GM21526 (cell line): ENCODE measurements around the gene ATP1B2.
A peak's percentile ranks its signal among the peaks of the same experiment; 100 is the strongest.
"Not testable (repeated sequence)": the region's sequence is repeated elsewhere in the genome, so short reads cannot be mapped to it uniquely, and the experiment has no call there.

ENCODE experiments used
- ATAC-seq: cut with Tn5 transposase; IDR thresholded peaks from one replicate; pipeline ENCODE4 v1.9.1; 2021; ENCODE audit warnings: moderate library complexity; ENCODE audit not compliant: unreplicated experiment, low FRiP score

Gene ATP1B2, protein sequence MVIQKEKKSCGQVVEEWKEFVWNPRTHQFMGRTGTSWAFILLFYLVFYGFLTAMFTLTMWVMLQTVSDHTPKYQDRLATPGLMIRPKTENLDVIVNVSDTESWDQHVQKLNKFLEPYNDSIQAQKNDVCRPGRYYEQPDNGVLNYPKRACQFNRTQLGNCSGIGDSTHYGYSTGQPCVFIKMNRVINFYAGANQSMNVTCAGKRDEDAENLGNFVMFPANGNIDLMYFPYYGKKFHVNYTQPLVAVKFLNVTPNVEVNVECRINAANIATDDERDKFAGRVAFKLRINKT

DNA sequence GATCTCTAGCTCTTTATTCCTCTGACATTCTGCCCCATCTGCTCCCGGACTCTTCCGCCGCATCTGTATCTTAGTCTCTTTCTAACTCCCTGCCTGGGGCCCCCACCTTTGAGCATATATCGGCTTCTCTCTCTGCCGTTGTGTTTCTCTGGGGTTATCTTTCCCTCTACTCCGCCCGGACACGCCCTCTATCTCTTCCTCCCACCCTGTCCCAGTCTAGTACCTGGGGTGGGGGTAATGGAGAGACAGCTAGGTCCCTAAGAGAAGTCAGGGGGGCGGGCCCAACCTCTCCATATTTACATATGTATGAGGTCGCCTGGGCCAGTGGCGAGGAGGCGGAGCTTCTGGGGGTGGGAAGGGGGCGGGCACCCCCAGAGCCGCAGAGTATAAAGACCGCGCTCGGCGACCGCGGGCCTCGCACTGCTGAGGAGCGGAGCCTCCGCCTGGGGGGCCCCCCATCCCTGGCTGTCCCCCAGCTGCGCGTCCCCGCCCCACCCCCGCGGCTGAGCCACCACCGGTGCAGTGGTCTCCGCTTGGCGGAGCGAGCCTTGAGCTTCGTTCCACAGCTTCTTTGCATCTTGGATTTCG is at the start of gene ATP1B2:
Gene ATP1B2 (plus strand): TSS at position 418 of the 588 bp plus-strand sequence. CDS start 593 bp downstream, outside the sequence.
- no peak for ATAC-seq

DNA sequence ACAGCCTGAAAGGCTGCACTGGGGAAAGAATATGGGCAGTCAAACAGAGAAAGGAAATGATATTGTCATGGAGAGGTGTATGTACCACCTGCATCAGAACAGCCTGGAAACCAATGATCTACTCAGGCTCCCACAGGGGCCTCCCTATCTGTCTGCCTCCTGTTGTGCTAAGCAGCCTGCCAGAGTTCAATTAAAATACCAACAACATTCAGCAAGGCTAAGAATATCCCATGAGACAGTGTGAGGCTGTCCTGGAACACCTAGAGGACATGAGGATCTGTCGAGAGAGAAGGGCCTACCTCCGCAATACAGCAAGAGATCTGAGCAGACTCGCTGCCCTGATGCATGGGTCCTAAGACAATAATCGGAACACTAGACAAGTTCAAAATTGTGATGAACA is 44.4 kb upstream of the ATP1B2 start:
- ATAC-seq, result no peak

DNA sequence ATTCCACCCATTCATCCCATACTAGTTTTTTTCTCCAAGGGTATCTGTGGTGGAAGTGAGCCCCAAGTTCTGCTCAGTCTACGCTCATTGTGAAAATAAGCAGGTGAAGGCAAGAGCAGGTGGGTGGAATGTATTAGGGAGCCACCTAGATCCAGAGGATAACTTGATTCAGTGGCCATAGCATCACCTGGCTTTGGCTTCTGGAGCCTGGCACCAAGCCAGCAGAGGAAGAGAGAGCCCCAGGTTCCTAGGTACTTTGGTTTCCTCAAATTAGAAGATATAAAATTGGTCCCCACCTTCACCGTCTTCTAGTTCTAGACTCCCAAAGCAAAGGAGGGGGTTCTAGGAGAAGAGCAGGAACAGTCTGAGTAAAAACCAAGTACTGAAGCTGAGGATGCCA is 40.1 kb upstream of the ATP1B2 start:
- ATAC-seq, result no peak

DNA sequence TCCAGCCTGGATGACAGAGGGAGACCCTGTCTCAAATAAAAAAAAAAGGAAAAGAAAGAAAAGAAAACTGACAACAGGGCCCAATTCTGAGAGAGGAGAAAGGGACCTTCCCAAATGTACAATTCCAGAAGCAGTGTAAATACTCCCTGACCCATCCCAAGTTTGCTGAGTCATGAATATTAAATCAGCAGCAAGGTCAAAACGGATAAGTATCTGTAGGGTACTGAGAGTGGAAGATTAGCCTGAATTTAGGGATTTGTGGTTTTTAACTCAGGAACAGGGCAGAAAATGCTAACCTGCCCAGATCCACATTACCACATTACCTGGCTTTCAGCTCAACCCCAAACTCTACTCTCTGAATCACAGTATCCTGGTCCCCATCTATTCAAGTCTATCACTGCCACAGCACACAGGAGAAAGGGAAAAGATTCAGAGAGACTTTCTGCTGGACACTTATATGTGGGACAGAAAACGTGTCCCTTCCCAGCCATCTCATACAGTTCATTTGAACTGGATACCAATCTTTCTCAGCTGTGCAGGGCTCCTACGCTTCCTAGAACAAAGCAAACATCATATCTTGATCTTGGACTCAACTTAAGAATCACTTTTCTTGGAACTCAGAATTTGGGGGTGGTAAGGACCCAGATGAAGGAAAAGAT is 39.0 kb upstream of the ATP1B2 start:
- no peak for ATAC-seq

DNA sequence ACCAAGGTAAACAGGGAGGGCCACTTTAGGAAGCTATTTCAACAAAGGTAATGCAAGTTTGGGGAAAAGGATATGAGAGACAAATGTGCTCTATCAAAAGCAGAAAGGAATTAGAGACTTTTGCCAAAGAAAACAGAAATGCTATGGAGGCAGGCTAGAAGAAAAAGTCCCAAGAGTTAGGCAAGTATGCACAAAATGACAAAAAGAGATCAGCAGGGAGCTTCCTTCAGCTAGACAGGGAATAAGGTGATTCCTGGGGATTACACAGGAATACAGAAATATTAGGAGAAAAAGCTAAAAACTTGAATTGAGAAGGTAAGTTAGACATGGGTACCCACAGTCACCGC is 38.5 kb upstream of the ATP1B2 start:
- ATAC-seq, result no peak

DNA sequence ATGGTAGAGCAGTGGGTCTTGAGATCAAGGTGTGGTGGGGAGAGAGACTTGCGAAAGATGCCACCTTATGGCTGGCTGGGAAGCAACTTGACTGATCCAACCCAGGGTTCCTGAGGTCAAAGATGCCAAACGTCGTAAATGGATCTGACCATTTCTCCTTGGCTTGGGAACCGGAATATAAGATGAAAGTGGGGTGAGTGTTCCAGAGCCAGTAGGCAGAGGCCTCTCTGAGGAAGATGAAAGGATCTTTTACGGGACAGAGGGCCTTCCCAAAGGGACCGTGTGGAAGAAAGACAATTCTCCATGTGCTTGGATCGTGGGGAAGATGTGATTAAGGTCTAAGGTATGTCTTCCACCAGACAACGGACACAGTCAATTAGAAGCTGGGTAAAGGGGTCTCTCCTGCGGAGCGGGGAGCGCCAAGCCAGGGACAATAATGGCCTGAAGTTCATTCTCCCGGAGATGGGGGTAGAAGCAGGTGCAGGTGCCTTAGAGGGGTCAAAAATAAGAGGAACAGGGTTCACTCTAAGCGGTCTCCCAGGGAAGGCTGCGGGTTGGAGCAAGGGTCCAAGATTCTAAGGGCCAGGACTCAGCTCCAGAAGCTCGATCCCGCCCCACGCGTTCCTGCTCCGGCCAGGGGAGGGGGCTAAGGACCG is 36.8 kb upstream of the ATP1B2 start:
- ATAC-seq, result no peak

DNA sequence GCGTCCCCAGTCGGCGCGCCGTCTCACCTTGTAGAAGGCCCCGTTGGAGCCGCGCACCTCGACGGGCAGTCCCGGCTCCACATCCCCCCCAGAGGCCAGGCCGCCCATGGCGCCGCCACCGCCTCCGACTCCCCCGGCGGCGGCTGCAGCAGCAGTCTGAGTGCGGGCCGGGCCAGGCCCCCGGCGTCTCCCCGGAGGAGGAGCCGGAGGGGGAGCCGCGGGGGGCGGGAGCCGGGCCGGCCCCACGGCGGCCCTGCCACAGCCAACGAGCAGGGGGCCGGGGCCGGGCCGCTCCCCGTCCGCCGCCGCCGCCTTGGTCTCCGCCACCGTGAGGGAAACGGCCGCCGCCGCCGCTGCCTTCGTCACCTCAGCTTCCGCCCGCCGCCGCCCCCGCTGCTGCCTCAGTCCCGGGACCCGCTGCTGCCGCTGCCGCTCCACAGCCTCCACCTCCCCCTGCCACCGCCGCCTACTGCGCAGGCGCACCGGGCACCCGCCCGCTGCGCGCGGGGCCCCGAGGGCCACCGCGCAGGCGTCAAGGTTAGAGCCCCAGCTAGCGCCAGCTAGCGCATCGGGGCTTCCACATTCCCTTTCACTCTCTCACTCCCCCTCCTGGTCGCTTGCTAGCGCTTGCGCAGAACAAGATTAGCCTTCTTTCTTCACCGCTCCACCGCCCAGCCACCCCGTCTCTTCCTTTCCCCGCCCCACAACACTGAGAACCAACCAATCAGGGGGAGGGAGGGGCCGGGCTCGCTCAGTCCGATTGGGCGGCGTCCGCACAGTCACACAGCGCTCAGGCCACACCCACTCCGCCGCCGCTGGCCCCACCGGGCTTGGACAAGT is 36.1 kb upstream of the ATP1B2 start, which contains the start of gene FXR2:
Gene FXR2 (minus strand): TSS at position 473 of the 840 bp plus-strand sequence. CDS start 365 bp downstream, at position 108.
- peak; percentile 78 for ATAC-seq

DNA sequence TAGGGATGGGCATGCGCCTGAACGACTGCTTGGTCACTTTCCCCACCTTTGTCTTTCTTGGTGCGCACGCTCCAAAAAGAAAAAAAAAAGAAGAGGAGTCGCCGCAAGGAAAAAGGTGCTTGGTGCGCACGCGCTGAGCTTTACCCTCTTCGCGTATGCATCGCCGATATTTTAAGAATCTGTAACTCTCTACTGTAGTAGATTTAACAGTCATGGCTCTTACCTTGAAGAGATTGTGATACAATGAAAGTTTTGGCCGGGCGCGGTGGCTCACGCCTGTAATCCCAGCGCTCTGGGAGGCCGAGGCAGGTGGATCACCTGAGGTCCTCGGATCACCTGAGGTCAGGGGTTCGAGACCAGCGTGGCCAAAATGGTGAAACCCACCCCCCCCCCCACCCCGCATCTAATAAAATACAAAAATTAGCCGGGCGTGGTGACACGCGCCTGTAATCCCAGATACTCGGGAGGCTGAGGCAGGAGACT is 35.4 kb upstream of the ATP1B2 start:
- ATAC-seq, result no peak

DNA sequence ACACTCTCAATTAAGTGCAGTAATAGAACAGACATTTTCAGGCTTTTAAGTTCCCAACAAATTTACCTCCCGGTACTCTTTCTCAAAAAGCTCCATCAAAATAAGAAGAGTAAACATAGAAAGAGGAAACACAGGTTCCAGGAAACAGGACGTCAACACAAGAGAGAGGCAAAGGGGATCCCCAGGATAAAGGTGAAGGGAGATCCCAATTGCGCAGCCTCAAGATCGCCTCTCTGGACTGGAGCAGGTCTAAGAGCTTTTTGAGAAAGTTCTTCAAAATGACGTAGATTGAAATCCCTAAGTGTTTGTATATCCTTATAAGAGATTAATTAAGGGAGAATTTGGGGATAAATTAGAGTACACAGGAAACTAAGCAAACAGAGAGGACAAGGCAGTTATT is 32.1 kb upstream of the ATP1B2 start:
- ATAC-seq, result no peak

DNA sequence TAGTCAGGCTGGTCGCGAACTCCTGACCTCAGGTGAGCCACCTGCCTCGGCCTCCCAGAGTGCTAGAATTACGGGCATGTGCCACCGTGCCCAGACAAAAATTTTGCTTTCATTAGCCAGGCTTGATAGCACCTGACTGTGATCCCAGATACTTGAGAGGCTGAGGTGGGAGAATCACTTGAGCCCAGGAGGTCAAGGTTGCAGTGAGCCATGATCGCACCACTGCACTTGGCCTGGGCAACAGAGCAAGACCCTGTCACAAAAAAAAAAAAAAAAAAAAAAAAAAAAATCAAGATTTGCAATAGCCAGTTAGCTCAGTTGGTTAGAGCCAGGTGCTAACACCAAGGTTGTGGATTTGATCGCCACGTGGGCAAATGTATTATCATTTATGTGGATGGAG is 29.9 kb upstream of the ATP1B2 start:
- no peak for ATAC-seq

DNA sequence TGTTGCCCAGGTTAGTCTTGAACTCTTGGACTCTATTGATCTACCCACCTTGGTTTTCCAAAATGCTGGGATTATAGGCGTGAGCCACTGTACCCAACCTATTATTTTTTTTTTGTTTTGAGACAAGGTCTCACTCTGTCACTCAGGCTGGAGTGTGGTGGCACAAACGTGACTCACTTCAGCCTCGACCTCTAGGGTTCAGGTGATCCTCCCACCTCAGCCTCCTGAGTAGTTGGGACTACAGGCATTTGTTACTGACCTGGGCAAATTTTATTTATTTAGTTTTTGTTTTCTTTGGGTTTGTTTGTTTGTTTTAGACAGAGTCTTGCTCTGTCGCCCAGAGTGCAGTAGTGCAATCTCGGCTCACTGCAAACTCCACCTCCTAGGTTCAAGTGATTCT is 27.1 kb upstream of the ATP1B2 start:
- no peak for ATAC-seq

DNA sequence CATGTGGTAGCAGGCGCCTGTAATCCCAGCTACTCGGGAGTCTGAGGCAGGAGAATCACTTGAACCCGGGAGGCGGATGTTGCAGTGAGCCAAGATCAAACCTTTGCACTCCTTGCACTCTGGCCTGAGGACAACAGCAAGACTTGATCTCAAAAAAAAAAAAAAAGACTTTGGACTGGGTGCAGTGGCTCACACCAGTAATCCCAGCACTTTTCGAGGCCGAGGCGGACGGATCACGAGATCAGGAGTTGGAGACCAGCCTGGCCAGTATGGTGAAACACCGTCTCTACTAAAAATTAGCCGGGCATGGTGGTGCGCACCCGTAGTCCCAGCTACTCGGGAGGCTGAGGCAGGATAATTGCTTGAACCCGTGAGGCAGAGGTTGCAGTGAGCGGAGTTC is 25.0 kb upstream of the ATP1B2 start:
- ATAC-seq, result not testable (repeated sequence)

DNA sequence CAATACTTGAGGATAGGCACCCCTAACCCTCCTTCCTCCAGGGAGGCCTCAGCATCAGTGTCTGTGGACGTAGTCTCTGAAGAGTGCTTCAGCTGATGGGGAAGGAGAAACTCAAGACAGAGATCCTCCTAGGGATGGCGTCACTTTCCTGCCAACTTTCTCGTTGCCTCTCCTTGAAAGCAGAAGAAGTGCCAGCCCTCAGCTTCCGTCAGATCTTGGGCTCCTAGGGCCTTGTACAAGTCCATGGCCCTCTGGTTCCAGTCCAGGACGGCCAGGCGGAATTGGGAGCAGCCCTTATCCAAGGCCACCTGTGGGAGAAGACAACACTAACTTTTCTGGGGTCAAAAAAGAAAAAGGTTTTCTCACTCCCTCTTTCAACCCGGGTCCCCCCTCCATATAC is 24.4 kb upstream of the ATP1B2 start:
- no peak for ATAC-seq

DNA sequence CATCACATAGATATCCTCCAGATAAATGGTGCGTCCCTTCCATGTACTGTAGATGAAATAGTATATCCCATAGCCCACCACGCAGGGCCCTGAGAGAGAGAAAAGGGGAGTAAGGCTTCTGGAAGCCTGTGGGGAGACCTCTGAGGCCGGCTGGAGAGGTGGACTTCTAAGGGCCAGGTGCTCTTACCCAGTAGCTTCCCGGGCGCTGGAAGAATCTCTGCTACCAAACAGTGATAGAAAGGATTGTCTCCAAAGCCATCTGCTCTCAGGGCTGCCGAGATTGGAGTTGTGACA is 23.8 kb upstream of the ATP1B2 start:
- no peak for ATAC-seq

DNA sequence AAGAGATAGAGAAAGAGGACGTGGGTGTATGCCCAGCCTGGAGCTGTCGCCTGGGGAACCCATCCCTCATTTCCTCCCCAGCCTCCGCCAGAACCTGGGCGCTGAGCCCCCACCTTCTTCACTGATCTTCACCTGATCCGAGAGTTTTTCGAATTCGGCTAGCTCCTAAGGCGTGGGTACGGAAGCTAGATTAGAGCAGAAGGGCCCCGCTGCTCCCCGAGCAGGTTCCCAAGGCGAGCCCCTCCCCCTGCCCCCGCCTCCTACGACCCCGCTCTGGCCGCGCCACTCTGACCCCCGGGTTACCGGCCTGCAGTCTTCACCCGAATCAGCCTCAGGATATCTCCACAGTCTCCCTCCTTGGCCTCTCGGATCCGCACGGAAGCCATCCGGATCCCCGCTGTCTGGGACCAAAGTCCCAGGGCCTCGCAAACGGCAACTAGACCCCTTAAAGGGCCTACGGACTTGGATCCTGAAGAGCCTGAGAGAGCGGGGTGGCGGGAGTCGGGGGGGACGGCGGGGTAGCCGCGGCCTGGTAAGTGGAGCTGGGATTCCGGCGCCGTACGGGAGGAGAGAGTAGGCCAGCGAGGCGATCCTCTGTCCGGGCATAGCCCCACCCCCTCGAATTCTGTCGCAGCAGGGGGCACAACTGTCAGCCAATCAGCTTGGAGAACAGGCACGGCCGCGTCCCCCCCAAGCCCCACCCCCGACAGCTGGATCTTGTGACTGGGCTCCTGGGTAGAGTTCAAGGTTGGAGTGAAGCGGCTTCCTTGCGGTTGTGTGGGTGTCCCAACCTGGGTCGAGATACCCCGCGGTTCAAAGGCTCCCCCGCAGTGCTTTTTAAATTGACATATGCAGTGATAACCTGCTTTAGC is 23.2 kb upstream of the ATP1B2 start, which contains the start of gene SAT2:
Gene SAT2 (minus strand): TSS at position 572 of the 872 bp plus-strand sequence. CDS start 186 bp downstream, at position 386.
- ATAC-seq, result peak; percentile 68

DNA sequence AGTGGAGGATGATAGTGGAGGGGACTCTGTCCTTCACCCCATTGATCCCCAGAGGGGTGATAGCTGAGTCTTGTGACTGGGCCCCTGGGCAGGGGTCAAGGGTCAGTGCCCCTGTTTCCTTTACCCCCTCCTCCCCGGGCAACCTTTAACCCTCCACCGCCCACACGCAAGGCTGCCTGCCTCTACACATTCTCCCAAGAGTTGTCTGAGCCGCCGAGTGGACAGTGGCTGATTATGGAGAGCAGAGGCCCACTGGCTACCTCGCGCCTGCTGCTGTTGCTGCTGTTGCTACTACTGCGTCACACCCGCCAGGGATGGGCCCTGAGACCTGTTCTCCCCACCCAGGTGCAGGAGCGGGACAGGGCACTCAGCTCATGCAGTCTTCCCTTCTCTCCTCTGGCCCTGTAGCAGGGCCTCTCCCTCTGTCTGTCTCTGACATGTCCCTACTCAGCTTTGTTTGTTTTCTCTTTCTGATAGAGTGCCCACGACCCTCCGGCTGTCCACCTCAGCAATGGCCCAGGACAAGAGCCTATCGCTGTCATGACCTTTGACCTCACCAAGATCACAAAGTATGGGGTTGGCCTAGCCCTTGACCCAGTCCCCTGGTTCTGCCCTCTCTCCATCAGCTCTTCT is 20.7 kb upstream of the ATP1B2 start, which contains the start of gene SHBG:
Gene SHBG (plus strand): TSS at position 197 of the 633 bp plus-strand sequence. CDS start 38 bp downstream, at position 235.
- ATAC-seq, result no peak

DNA sequence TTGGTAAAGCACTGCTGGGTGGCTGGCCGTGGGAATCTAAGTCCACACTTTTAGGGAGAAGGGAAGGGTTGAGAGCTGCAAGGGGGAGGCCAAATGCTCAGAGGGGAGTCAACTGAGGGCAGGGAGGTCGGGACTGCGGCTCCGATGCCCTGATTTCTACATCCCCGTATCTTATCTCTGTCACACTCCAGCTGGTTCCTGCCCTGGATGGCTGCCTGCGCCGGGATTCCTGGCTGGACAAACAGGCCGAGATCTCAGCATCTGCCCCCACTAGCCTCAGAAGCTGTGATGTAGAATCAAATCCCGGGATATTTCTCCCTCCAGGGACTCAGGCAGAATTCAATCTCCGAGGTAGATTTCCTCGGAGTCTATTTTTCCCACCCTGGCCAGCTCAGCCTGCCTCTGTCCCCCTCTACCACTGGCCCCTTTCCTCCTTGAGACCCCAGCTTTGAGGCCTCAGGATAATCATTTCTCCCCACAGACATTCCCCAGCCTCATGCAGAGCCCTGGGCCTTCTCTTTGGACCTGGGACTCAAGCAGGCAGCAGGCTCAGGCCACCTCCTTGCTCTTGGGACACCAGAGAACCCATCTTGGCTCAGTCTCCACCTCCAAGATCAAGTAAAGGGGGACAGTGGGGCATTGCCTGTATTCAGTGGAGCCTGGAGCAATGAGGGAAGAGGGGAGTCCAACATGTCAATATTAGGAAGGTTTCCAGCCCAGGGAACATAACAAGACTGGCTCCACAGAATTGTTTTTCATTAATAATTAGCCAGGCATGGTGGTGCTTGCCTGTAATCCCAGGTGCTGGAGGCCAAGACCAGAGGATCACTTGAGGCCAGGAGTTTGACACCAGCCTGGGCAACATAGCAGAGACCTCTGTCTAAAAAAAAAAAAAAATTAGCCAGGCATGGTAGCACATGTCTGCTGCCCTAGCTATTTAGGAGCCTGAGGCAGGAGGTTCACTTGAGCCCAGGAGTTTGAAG is 19.0 kb upstream of the ATP1B2 start:
- no peak for ATAC-seq

DNA sequence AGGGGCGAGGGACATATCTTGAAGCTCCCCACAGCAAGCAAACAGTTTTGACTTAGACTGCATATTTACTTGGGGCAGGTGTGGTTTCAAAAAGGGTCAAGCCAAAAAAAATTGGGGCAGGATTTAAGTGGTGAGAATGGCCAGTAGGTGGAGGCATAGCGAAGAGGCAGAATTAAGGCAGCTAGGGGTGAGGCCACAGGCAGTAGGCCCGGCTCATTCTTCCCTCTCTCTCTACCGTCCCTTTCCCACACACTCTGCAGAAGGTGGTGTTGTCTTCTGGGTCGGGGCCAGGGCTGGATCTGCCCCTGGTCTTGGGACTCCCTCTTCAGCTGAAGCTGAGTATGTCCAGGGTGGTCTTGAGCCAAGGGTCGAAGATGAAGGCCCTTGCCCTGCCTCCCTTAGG is 18.2 kb upstream of the ATP1B2 start:
- ATAC-seq, result no peak
